ENCODE data around the gene RHCG. TPM values are rescaled to one million over a fixed set of nuclear protein-coding genes. Genes with fewer than 3 reads are reported as not detected.

RHCG gene
- total and polyA plus RNA-seq, 4 donors, result 0.08 to 0.19 (median 0.15) TPM

DNA sequence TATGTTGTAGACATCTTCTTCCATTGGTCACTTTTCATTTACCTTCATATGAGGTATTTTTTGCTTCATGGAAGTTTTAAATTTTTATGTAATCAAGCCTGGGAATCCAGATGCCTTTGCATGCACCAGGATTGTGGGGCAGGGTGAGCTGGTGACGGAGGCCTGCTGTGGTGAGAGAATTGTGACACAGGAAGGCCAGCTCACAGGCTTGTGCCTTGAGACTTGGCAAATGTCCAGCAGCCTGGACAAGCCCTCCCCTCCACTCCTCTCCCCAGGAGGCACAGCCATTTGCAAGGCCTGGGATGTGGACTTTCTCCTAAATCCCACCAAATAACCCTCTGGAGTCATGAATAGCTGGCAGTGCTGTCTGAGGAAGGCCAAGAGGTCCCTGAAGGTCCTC, 67.4 kb downstream of the RHCG start:
- Histone ChIP-seq H3K9ac (ENCODE audit: low read depth in 1 of 2, low read length in 2 of 2) (no peak overlapping the region), H3K4me1 (ENCODE audit: control insufficient read depth in 4 of 4, insufficient read depth in 4 of 4, low read length in 3 of 4) (peaks cover 2 to 9% (median 4%) of the 10 kb centered on the region in 4 donors), H3K36me3 (ENCODE audit: control insufficient read depth in 4 of 4, insufficient read depth in 3 of 4, low read depth in 1 of 4, low read length in 3 of 4) (no peaks in the 10 kb centered on the region), H3K27ac (ENCODE audit: low read depth in 1 of 2, low read length in 2 of 2) (no peak overlapping the region), H3K27me3 (ENCODE audit: control insufficient read depth in 4 of 4, insufficient read depth in 4 of 4, low read length in 3 of 4) (no peaks in the 10 kb centered on the region), H3K4me3 (ENCODE audit: low read depth in 1 of 3, low read length in 3 of 3) (no peak overlapping the region), H3K9me3 (ENCODE audit: control insufficient read depth in 4 of 4, low read length in 3 of 4) (no peaks in the 10 kb centered on the region)
- 60% methylated on average over 1 of the region's 1 CpG for WGBS
- no peak for TF ChIP-seq HNF4G (IDR thresholded peaks at IDR 0.05)
- no peak for TF ChIP-seq TAF1 (conservative IDR thresholded peaks at IDR 0.05)
- TF ChIP-seq NR2F2 (IDR thresholded peaks at IDR 0.05), result no peak
- TF ChIP-seq ZBTB33 (IDR thresholded peaks at IDR 0.05), result no peak
- TF ChIP-seq, protein P1, sequence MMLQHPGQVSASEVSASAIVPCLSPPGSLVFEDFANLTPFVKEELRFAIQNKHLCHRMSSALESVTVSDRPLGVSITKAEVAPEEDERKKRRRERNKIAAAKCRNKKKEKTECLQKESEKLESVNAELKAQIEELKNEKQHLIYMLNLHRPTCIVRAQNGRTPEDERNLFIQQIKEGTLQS (IDR thresholded peaks at IDR 0.05), result no peak
- TF ChIP-seq YY1 (IDR thresholded peaks at IDR 0.05), result no peak
- no peak for TF ChIP-seq FOXA1 (IDR thresholded peaks at IDR 0.05)
- TF ChIP-seq GABPA (IDR thresholded peaks at IDR 0.05 in 1 of 2, conservative IDR thresholded peaks at IDR 0.05 in 1 of 2), result no peak
- TF ChIP-seq, protein P2, sequence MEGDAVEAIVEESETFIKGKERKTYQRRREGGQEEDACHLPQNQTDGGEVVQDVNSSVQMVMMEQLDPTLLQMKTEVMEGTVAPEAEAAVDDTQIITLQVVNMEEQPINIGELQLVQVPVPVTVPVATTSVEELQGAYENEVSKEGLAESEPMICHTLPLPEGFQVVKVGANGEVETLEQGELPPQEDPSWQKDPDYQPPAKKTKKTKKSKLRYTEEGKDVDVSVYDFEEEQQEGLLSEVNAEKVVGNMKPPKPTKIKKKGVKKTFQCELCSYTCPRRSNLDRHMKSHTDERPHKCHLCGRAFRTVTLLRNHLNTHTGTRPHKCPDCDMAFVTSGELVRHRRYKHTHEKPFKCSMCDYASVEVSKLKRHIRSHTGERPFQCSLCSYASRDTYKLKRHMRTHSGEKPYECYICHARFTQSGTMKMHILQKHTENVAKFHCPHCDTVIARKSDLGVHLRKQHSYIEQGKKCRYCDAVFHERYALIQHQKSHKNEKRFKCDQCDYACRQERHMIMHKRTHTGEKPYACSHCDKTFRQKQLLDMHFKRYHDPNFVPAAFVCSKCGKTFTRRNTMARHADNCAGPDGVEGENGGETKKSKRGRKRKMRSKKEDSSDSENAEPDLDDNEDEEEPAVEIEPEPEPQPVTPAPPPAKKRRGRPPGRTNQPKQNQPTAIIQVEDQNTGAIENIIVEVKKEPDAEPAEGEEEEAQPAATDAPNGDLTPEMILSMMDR (IDR thresholded peaks at IDR 0.05; ENCODE audit: low read depth, low read length, missing input control), result no peak
- no peak for TF ChIP-seq SP1 (IDR thresholded peaks at IDR 0.05)
- TF ChIP-seq RAD21 (IDR thresholded peaks at IDR 0.05), result no peak
- no peak for TF ChIP-seq RXRA (IDR thresholded peaks at IDR 0.05)
- no peak for TF ChIP-seq JUND (IDR thresholded peaks at IDR 0.05)
- TF ChIP-seq HNF4A (conservative IDR thresholded peaks at IDR 0.05), result no peak
- TF ChIP-seq REST (IDR thresholded peaks at IDR 0.05), result no peak
- TF ChIP-seq FOXA2 (IDR thresholded peaks at IDR 0.05), result no peak
- no peak for TF ChIP-seq EGR1 (IDR thresholded peaks at IDR 0.05; ENCODE audit: low read depth in 2 of 2)
- TF ChIP-seq, protein P3, sequence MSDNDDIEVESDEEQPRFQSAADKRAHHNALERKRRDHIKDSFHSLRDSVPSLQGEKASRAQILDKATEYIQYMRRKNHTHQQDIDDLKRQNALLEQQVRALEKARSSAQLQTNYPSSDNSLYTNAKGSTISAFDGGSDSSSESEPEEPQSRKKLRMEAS (IDR thresholded peaks at IDR 0.05), result no peak
- DNase-seq (ENCODE audit: low spot score), result no peak
